Stimulated activated CD8-positive, alpha-beta memory T cell treated with anti-CD3 and anti-CD28 coated beads, Interleukin-15, amount 100 ng/mL, for 48 hours (primary cell): ENCODE data around the gene SPIB.
"Not testable (repeated sequence)": the region's sequence is repeated elsewhere in the genome, so short reads cannot be mapped to it uniquely, and the experiment has no call there.

Experiments used
- DNase-seq, 2 donors: peaks; one replicate each; pipeline ENCODE4 v3.0.0-alpha.2; 2020; ENCODE audit warnings: low read depth in 2 of 2

Gene SPIB

DNA sequence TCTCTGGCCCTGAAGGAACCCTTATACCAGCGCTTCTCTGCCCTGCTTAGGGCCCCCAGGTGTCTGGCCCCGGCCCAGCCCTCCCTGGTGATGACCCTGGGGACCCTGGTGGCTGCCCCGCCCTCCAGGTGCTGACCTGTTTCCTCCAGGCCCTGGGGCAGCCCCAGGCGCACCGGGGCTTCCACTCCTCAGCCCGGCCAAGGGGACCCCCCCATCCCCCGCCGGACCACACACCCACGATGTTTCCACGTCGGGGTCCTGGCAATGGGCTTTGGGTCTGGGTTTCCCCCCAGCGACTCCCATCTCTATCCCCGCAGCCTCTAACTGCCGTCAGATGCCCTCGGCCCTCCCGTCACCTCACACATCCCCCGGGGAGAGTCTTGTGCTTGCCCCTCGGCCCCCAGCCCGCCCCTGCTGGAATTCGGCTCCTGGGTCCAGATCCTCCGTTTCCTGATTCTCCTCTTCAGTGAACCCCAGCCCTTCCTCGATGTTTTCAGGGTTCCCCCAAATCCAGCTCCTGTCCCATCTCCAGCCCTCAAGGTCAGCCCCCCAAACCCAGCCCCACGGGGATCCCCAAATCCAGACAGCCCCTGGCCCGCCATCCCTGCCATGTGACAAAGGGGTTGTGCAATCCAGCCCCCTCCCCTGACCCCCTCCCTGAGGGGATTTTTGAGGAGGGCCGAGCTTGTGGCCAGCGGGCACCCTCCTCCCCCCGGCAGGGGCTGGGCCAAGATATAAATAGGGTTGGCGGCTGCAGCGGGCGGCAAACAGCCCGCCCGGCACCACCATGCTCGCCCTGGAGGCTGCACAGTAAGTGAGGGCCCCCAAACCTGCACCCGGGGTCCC is at the start of gene SPIB:
TSS of gene SPIB (plus strand) at position 763 of the 846 bp plus-strand sequence. CDS start at position 788, 25 bp downstream.
- DNase-seq = no peak

DNA sequence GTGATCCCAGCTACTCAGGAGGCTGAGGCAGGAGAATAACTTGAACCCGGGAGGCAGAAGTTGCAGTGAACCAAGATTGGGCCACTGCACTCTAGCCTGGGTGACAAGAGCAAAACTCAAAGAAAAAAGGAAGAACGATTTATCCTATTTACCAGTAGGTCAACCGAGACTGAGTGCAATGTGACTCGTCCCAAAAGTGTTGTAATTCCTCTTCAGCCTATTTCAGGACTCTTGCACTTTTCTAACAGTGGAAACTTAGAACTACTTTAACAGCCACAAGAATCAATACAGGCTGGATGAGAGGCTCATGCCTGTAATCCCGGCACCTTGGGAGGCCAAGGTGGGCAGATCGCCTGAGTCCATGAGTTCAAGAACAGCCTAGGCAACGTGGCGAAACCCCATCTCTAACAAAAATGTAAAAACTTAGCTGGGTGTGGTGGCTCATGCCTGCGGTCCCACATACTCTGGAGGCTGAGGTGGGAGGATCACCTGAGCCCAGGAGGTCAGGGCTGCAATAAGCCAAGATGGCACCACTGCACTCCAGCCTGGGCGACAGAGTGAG is 46.7 kb upstream of the SPIB start:
- DNase-seq = no peak

DNA sequence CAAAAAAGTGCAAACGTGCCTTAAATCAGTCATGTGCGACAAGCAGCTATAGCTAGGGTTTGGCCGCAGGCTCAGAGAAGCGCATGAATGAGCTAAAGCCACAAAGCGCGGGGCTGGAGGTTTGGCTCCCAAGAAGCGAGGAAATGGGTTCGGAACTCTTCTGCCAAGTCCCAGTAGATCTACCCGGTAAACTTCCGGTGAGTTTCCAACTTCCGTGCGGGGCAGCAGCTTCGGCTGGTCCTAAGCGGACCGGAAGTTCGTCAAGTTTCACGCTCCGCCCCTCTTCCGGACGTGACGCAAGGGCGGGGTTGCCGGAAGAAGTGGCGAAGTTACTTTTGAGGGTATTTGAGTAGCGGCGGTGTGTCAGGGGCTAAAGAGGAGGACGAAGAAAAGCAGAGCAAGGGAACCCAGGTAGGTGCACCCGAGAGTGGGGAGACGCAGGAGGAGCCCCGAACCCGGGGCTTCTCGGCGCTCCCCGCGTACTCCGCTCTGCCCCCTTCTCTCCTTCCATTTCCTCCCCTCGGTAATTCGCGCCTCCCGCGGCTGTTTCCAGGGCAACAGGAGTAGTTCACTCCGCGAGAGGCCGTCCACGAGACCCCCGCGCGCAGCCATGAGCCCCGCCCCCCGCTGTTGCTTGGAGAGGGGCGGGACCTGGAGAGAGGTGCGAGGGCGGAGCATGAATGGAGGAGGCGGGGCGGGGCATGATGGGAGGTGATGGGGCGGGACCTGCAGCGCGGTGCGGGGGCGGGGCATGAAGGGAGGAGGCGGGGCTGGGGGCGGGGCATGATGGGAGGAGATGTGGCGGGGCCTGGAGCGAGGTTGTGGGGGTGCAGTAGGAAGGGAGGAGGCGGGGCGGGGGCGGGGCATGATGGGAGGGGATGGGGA is 42.3 kb upstream of the SPIB start, which contains the start of gene NR1H2:
TSS of gene NR1H2 (plus strand) at position 292 of the 885 bp plus-strand sequence. CDS start 1,149 bp downstream, outside the sequence.
- DNase-seq = peak; percentile 89 to 91

DNA sequence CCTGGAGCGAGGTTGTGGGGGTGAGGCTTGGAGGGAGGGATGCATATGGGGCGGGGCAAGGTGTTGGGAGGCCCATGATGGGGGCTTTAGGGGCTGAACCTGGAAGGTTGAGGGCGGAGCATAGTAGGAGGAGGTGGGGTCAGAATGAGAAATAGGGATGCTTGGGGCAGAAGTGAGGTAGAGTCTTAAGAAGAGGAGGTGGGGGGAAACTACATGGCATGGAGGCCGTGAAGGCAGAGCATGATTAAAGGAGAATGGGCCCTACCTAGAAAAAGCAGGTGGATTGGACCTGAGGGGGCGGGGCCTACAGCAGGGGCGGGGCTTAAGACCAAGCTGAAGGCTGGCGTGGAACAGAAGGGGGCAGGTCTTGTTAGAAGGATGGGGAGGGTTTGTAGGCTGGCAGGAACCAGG is 41.7 kb upstream of the SPIB start:
- no peak for DNase-seq

DNA sequence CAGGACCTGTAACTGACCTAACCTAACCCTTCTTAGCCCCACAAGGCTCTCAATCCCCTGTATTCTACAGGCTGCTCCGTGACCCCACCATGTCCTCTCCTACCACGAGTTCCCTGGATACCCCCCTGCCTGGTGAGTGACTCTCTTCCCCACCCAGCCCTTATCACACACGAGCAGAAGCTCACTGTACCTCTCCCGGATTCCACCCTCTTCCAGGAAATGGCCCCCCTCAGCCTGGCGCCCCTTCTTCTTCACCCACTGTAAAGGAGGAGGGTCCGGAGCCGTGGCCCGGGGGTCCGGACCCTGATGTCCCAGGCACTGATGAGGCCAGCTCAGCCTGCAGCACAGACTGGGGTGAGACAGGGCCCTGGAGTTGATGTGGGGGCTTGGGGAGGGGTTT is 41.2 kb upstream of the SPIB start:
- DNase-seq = no peak

DNA sequence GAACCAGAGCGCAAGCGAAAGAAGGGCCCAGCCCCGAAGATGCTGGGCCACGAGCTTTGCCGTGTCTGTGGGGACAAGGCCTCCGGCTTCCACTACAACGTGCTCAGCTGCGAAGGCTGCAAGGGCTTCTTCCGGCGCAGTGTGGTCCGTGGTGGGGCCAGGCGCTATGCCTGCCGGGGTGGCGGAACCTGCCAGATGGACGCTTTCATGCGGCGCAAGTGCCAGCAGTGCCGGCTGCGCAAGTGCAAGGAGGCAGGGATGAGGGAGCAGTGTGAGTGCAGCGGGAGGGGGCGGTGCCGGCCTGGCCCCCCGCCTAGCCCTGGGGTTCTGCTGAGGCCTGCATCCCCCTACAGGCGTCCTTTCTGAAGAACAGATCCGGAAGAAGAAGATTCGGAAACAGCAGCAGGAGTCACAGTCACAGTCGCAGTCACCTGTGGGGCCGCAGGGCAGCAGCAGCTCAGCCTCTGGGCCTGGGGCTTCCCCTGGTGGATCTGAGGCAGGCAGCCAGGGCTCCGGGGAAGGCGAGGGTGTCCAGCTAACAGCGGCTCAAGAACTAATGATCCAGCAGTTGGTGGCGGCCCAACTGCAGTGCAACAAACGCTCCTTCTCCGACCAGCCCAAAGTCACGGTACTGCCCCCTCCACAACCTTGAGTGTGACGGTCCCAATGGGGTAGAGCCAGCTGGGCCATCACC is 40.4 kb upstream of the SPIB start:
- DNase-seq = no peak

DNA sequence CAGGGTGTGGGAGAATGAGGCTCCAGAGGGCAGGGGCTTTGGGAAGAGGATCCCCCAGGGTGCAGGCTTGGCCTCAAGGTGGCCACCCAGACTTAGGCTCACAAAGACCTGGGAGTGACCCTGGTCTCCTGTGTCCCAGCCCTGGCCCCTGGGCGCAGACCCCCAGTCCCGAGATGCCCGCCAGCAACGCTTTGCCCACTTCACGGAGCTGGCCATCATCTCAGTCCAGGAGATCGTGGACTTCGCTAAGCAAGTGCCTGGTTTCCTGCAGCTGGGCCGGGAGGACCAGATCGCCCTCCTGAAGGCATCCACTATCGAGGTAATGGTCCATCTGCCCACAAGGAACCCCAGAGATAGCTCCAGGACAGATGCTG is 39.9 kb upstream of the SPIB start:
- DNase-seq = no peak

DNA sequence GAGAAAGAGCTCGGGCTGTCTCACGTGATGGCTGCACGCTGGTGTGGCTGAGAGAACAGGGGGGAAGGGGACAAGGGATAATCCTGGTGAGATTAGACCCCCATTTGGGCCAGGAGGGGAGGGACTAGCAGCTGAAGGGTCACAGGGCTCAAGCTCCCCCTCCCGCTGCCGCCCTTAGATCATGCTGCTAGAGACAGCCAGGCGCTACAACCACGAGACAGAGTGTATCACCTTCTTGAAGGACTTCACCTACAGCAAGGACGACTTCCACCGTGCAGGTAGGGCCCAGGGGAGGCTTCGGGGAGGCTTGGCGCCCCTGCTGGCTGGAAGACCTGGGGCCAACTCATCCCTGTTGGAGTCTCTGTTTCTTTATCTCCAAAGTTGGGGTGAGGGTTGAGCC is 39.1 kb upstream of the SPIB start:
- no peak for DNase-seq

DNA sequence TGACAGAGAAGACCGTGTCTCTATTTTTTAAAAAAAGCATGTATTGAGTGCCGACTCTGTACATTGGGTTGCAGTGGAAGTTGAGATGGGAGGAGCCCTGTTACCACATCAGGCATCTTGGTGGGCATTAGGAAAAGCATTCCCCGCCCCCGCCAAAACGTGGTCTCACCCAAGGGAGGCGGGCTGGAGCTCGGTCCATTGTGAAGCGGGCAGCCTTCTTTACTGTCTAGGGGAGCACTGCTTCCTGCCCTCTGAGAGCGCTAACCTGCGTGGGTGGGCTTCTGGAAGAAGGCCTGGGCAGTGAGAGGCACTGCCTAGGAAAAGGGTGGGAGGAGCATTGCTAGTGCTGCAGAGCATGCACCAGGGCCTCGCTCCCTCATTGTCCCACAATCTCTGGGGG is 38.6 kb upstream of the SPIB start:
- DNase-seq = no peak

DNA sequence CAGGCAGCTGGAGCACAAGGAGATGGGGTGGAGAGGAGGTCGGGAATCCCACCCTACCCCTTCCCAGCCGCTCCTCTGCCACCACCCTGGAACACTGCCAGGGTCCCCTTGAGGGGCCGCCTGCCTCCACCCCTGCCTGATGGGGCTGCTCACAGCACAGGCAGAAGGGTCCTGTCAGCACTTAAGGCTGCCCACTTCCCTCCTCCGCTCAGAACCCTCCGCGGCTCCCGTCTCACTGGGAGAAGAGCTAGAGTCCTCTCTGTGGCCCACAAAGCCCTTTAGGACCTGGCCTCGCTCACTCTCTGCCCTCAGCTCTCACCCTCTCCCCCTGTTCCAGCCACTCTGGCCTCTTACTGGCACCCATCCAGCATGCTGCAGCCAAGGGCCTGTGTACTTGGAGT is 38.0 kb upstream of the SPIB start:
- no peak for DNase-seq

DNA sequence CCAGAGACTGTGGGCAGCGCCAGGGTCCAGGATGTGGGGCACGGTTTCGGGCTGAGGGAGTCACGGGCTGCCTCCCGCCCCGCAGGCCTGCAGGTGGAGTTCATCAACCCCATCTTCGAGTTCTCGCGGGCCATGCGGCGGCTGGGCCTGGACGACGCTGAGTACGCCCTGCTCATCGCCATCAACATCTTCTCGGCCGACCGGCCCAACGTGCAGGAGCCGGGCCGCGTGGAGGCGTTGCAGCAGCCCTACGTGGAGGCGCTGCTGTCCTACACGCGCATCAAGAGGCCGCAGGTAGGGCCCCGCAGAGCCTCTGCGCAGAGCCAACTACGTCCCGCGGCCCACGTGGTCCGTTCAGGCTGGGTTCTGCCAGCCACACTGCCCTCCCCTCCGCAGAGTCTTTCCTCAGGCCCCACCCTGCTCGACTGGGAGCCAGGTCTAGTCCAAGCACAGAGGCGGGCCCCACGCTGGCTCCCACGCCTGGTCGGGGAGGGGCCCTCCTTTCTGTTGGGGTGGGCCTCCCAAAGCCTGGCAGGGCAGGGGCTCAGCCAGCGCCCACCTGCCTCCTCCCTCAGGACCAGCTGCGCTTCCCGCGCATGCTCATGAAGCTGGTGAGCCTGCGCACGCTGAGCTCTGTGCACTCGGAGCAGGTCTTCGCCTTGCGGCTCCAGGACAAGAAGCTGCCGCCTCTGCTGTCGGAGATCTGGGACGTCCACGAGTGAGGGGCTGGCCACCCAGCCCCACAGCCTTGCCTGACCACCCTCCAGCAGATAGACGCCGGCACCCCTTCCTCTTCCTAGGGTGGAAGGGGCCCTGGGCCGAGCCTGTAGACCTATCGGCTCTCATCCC is 36.6 kb upstream of the SPIB start:
- DNase-seq = no peak

DNA sequence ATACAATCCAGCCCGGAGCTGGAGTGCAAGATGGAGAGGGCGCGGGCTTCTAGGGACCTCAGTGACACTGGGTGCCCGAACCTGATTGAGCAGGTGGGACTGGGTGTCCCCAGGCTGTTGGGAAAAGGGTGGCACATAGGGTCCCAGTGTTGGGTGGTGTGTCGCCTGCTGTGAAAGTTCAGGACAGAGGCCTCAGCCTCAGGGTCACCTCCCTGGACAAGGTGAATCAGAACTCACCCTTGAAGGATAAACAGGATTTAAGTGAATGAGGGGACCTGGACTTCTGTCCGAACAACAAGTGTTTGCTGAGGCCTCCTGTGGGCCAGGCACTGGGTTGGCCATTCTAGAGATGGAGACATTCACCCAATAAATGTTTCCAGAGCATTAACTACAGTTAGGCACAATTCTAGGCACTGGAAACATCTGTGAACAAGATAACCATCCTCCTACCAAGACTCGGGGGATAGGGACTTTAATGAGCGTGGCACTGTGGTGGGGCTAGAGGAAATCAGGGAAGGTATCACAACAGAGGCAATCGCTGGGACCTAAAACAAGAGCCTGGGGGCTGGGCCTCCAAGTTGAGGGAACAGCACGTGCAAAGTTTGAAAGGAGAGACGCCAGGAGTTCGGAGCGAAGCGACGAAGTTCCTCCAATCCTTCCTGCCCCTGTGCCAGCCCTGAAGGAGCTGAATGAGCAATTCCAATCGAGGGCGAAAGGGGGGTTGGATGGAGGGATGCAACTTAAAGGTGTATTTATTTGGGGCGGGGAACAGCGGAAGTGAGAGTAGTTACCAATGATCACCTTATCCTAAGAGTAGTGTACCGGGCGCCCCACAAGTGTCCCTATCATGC is 35.5 kb upstream of the SPIB start:
- no peak for DNase-seq

DNA sequence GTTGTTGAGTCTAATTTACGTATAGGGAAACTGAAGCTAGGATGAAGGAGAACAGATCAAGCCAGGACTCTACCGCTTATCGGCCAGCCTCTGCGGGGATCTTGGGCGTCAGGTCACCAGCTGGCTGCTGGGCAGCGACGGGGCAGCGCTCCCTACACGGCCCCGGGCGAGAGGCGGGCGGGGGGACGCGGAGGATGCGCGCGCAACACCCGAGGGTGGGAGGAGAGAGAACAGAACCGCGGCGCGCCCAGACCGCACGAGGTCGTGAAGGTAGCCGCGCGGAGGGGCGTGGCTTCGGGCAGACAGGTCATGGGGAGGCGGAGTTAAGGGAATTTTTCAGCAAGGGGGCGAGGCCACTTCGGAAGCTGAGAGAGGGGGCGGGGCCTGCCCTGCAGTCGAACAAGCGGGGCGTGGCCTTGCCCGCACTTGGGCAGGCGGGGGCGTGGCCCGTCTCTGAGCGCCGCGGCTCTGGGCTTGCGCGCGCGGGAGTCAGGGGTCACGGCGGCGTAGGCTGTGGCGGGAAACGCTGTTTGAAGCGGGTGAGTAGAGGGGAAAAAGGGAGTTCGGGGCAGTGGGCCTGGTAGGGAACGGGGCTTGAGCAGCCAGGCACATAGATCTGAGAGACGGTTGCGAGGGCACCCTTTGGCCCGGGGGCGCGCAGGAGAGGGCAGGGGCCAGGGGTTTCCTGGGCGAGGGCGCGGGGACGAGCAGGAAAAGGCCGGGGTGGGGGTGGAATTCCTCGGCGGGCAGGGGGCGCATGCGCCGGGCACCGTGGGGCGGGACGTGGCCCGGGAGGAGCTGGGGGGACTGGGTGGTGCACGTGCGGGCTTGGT is 34.7 kb upstream of the SPIB start, which contains the start of gene POLD1:
TSS of gene POLD1 (plus strand) at position 496 of the 833 bp plus-strand sequence. CDS start 14,505 bp downstream, outside the sequence.
- DNase-seq = peak; percentile 98

DNA sequence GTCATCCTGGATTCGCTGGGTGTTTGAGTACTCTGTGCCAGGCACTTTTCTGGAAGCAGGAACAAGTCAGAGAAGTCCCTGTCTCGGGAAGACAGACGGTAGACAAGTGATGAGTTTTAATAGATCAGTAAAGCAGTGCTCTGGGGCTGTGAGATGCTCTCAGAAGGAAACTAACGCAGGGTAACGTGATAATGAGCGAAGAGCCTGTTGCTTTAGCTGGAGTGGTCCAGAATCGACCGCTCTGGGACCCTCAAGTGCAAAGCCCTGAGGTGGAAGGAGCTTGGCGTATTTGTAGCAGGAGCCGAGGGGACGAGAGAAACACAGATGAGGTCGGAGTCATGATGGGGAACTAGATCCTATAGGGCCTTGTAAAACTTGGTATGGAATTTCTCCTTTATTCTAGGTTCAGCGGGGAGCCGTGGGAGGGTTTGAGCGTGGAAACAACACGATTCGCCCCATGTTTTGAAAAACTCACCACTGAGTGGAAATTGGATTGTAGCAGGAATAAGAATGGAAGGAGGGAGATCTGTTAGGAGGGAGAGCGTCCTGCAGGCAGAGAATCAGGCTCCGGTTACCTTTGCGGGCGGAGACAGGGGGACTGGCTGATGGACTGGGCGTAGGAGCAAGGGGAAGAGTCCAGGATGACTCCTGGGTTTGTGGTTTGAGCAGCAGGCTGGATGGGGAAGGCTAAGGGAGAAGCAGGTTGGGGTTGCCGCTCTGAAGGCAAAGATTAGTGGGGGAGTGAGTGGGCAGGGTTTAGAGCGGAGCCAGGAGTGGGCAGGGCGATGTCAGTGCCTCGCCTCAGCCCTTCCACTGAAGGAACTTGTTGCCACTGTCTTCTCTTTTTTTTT is 33.8 kb upstream of the SPIB start:
- no peak for DNase-seq

DNA sequence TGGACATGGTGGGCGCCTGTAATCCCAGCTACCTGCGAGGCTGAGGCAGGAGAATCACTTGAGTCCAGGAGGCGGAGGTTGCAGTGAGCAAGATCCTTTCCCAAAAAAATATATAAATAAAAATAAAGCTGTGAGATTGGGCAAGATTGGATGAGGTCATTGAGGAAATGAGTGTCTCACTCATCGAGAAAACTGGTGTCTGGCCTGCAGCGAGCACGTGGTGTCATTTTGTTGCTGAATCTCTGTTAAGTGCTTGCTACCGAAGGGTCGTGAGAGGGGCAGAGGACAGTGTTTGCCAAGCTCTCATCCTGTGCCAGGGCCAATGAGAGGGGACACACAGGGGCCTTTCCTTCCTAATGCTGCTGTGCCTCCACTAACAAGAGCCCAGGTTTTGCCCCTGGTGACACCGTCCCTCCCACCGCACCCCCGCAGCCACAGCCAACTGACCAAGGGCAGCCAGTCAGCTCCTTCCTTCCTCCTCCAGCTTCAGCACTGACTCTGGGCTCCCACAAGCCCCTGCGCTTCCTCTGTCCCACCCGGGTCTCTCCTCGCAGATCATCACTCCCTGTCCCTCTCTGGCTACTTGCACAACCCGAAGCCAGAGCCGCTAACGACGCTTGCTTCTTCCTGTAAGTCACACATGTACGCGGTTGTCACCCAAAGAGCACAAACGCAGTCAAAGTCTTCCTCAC is 31.4 kb upstream of the SPIB start:
- no peak for DNase-seq

DNA sequence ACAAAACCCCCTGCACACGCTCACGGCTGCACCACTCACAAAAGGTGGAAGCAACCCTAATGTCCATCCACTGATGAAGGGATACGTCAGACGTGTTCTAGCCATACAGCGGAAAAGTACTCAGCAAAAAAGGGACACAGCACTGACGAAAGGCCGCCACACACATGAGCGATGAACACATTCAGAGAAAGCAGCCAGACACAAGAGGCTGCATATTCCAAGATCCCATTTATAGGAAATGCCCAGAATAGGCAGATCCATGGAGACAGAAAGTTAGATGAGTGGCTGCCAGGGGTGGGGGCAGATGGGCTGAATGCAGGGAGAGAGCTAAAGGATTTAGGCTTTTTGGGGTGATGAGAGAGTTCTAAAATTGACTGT is 30.9 kb upstream of the SPIB start:
- DNase-seq = no peak

DNA sequence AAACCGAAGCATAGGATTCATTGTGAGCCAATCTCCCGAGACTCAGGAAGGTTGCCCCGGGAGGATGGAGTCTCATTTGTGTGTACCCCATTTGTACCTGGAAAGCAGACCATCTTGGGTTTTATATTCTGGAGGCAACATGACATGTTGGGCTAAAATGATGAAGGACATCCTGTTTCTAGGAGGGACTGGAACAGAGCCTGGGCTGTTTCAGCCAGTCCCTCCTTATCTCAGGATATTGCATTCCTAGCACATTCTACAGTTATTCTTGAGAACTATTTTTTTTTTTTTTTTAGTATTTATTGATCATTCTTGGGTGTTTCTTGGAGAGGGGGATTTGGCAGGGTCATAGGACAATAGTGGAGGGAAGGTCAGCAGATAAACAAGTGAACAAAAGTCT is 28.4 kb upstream of the SPIB start:
- DNase-seq = not testable (repeated sequence)
